GM18508 (cell line): Measurements from ENCODE around the gene STEAP3.

Experiments
- ATAC-seq: cut with Tn5 transposase; IDR thresholded peaks from one replicate; pipeline ENCODE4 v1.9.1; 2021; ENCODE audit warnings: moderate number of reproducible peaks; ENCODE audit not compliant: insufficient read depth, unreplicated experiment

STEAP3 gene

DNA sequence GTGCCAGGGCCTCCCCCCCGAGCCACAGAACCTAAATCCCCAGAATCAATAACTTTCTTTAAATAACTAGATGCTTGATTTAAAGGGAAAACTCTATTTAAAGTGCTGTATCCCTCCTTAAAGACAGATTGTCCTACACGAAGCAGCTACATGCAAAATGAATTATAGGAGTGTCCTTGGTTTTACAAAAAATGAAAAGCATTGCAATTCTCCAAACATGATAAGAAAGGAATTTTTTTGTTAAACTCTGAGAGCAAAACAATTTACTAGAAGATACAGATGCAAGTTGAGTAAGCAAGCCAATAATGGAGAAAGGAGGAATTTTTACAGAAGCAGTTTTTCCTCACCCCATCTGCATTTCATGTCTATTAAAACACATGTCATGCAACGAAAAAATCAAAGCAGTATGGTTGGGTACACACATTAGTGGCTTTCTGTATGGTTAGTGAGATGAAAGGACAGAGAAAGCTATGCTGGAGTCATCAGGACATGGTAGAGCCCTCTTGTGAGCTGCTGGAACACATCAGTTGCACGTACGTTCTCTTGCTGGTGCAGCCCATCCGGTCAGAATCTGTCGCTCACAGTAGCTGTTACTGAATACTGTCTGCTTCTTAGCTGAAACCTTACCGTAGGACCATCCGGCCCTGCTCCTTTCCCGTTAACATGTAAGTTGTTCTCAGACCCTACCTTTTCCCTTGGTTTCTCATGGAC, 25.9 kb upstream of the STEAP3 start:
- no peak for ATAC-seq

DNA sequence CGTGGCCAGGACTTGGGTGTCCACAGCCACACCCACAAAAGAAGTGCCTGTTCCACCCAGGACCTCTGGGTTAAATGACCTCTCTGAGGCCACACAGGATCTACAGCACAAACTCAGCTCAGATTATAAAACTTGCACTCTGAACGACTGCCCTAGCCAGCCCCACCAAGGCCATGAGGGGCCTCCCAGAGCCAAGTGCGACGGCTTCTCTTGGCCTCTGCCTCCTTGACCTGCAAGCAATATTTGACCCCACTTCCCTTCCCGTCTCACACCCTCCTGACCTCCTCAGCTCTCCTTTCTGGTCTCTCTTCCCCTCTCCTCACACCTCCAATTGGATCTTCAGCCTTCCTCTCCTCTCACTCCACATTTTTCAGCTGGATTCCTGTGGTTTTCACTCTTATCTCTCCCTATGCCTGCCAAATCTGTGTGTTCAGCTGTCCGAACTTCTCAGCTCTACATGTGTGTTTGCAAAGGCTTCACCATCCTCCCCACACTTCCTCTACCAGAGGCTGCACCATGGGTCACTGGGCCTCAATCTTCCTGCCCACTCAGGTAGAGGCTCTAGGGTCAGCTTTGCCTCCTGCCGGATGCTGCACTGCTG, 25.3 kb upstream of the STEAP3 start:
- ATAC-seq = no peak

DNA sequence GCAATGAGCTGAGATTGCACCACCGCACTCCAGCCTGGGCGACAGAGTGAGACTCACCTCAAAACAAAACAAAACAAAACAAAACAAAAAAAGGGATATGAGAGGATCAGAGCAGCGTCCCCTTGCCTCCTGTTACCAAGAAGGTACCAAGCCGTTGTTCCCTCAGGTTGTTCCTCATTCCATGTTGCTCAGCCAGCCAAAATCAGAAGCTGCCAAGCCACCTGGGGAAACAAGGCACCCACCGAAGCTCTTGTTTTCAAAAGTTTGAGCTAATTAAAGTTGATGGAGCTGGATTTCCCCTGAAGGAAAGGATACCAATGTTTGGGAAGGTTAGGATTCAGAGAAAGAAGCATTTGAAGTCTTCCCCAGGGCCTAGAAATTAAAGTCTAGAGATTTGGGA, 21.8 kb upstream of the STEAP3 start:
- no peak for ATAC-seq

DNA sequence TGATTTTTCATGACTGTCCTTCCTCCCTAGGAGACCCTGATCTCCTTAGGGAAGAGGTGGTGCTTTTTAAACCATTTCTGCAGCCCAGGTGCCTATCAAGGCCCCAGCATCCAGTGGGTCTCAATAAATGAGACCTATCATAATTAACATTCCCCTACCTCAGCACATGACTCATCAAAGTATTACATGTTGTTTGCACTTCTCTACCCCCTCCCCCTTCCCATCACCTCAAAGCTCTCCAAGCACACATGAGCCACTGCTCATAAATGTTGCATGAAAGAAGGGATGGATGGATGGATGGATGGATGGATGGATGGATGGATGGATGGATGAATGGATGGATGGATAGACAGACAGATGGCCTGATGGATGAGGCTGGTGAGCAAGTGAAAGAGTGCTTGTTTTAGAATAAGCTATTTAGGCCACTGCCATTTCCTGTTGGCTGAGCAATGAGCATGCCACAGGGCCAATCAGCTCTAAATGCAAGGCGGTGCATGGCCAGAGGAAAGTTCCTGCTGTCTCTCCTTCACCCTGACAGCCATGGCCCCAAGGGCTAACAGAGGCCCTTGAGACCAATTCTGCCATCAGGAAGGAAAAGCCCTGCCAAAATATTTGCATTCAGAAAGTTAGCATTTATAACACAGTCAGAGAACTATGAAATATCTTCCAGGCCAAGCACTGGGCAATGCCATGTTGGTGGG, 20.9 kb upstream of the STEAP3 start:
- no peak for ATAC-seq

- no peak for ATAC-seq
Measured at GRCh38 chr2:119204525-119204924, 19.1 kb upstream of the STEAP3 start.

GRCh38 chr2:119205001-119205706, 18.5 kb upstream of the STEAP3 start:
- no peak for ATAC-seq

GRCh38 chr2:119206201-119206600, 17.4 kb upstream of the STEAP3 start:
- ATAC-seq = no peak

DNA sequence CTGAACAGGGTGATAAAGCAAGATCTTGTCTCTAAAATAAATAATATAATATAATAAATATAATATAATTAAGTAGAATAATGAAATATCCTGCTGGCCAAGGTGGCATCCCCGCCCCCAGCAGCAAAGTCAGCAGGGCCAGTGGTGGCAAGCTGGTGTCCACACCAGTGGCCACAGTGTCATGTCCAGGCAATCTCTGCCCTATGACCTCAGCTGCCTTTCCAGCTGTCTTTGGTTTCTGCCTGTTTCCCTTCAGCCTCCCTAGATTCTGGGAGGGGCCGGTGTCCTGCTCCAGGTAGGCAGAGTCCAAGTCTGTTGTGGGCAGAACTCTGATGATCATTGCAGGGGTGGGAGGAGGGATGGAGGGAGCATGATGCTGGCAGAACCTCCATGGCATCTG, 16.2 kb upstream of the STEAP3 start:
- no peak for ATAC-seq

DNA sequence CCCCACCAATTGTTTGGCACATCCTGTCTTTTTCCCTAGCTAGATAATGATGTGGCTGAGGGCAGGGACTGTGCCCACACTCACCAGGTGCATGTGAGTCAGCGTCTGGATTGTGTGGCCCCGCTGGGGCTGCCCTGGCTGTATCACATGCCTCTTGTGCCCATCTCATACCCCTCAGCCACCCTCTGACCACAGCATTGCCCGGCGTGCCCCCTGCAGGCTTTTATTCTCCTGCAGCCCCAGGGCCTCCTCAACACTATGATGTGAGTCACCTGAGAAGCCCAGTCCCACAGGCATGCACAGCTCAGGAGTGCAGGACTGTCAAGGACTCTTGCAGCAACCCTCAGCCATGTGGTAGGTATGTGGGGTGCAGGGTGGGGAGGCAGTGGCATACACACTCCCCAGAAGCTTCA, 14.8 kb upstream of the STEAP3 start:
- no peak for ATAC-seq

DNA sequence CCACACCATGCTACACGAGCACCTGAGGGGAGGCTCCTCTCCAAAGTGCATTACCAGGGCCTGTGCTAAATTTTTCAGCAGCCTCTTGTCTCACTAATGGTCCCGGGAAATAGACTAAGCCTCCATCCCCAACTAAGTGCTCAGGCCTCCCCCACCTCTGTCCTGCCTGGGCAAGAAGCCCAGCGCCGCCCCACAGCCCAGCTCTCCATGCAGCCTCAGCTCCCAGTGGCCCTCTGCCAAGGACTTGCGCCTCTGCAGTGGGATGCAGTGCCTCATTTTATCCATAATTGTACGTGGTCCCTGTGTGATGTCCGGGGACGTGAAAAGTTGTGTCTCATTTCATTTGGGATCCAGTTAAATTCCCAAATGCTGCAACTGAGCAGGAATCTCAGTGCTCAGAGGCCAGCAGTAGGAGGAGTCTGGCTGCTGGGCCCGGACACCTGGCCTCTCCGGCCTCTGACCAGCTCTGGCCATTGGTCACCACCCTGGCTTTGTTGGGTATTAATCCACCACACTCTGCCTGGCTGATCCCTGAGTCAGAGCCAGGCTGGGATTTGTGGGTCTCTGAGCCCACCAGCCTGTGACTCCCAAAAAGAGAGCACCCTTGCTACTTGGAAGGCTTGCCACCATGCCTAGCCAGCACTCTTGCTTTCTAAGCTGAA, 11.4 kb upstream of the STEAP3 start:
- ATAC-seq = no peak

- no peak for ATAC-seq
Measured at GRCh38 chr2:119214453-119215037, 9.1 kb upstream of the STEAP3 start.

DNA sequence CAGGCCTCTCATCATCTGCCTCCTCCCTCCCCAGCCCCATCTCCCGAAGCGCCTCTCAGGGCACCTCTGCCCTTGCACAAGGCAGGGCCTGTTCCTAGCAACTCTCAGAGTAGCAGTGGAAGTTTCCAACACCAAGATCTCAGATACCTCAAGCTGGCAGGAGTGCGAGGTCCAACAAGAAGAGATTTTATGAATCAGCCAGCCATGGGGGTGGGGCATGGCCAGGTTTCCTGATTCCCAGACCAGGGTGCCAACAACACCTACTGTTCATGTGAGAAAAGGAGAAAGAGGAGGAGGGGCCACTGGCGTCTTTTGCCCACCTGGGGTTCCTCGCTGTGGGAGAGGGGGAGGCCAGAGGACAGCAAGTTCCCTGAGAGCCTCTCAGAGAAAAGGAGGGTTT, 6.6 kb upstream of the STEAP3 start:
- ATAC-seq = no peak

DNA sequence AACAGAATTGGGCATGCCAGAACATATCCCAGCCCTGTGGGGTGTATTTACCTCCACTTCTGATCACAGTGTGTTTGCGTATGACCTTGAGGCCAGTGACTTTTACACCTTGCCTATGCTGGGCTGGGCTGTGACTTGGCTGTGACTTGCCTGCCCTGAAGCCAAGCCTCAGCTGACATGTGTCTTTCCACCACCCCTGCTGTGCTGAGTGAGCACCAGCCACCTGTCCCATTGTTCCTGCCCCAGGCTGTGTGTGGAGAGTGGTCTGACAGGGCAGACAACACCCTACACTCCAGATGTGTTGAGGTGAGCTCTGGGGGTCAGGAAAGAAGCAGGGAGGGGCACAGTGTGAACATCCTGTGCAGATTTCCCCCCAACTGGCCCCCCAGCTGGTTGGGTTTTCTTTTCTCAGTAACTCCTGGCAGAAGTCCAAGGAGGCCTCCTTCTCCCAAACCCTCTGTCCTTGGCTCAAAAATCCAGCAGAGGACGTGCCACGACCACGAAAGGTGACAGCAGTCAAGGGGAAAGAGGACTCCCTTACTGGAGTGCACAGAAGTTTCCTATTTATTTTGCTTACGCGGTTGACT, 5.1 kb upstream of the STEAP3 start:
- no peak for ATAC-seq

DNA sequence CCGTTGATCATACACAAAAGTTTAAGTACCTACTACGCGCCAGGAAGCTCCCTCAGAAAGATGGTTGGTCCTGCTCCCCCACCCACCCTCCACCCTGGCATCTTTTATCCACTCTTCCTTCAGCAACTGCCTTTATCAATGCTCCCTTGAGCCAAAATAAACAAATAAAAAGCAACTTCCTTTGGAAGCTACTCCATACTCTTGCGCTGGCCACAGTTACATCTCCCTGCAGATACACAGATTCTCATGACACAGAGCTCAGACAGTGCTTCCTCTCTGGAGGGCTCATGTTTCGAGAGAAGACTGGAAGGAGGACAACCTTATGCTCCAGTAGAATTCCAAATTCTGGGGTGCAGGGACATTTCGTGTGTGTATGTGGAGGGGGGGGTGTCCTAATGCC, 3.8 kb upstream of the STEAP3 start:
- ATAC-seq = no peak

GRCh38 chr2:119220720-119221301, 2.8 kb upstream of the STEAP3 start:
- ATAC-seq = no peak

DNA sequence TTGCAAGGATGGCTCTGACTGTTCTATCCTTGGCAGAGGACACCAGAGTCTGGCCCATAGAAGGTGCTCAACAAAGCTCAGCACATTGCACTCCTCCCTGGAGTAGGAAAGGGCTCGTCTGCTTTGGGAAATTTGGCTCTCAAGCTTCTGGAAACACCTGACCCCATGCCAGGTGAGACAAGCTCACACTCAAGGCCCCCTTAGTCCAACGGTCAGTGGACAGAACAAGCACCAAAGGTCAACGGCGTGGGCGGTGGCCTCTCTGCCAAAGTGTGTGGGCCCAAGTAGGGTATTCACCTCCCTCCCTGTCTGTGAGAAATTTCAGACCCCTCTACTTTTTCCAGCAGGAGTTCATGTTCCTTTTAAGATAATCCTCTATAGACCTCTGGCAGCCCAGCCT, 2.0 kb upstream of the STEAP3 start:
- no peak for ATAC-seq

GRCh38 chr2:119222213-119222612, 1.4 kb upstream of the STEAP3 start:
- ATAC-seq = no peak

DNA sequence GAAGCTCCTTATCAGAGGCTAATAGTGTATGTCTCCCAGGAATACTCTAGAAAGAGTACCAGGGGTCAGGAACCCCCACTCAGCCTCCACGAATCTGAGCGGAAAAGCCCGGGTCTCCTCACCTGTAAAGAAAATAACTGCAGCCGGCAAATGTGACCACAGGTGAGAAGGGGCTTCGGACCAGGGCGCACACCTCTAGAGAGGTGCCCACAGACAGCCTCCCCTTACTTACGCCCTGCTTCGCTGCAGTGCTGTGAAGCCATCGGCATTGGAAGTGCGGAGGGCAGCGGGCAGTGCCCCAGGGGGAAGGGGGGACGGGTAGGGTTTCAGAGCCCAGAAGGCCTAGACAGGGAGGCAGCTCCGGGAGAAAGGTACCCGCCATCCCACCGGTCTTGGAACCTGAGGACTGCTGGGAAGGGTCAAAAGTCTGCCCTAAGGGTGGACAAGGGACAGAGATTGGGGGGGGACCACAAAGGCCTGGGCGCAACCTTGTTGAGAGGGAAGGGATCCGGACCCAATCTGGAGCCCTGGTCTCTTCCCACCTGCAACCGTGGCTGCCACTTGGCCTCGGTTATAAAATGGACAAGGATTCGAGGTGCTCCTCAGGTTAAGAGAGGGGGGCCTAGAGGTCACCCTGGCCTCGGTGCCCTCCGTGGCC, 642 bp upstream of the STEAP3 start:
- no peak for ATAC-seq
